Suprapubic skin (tissue), 4 donors: ENCODE measurements around the gene APLP2. TPM values are rescaled to one million over a fixed set of nuclear protein-coding genes. Genes with fewer than 3 reads are reported as not detected.
"Not testable (repeated sequence)": the region's sequence is repeated elsewhere in the genome, so short reads cannot be mapped to it uniquely, and the experiment has no call there.

Experiments
- DNase-seq, 2 donors: peaks; one replicate each; pipeline ENCODE4 v3.0.0-alpha.2; 2019; ENCODE audit warnings: low spot score in 2 of 2
- H3K27ac ChIP-seq: fragments of 200-600 bp; sonication (generic); one replicate; pipeline ENCODE4 v1.5.1; 2019
- H3K27me3 ChIP-seq: fragments of 200-600 bp; sonication (generic); one replicate; pipeline ENCODE4 v1.5.1; 2019
- H3K36me3 ChIP-seq: fragments of 200-600 bp; sonication (generic); one replicate; pipeline ENCODE4 v1.5.1; 2019
- H3K4me1 ChIP-seq: fragments of 200-600 bp; sonication (generic); one replicate; pipeline ENCODE4 v1.5.1; 2019
- H3K4me3 ChIP-seq: fragments of 200-600 bp; sonication (generic); one replicate; pipeline ENCODE4 v1.5.1; 2019; ENCODE audit warnings: mild to moderate bottlenecking
- H3K9me3 ChIP-seq: fragments of 200-600 bp; sonication (generic); one replicate; pipeline ENCODE4 v1.5.1; 2019
- EP300 ChIP-seq: sonication (generic); formaldehyde crosslinking; IDR thresholded peaks from one replicate; pipeline ENCODE4 v1.6.1; 2017; ENCODE audit warnings: antibody characterized with exemption
- POLR2A ChIP-seq, 2 donors: fragments of 450-650 bp; IDR thresholded peaks; one replicate each; pipeline ENCODE4 v1.6.1; 2017; ENCODE audit warnings: antibody characterized with exemption in 2 of 2, mild to moderate bottlenecking in 2 of 2, moderate library complexity in 2 of 2
- POLR2AphosphoS5 ChIP-seq, 3 donors: sonication (generic); formaldehyde crosslinking; IDR thresholded peaks; one replicate each; pipeline ENCODE4 v1.6.1; 2017; ENCODE audit warnings: antibody characterized with exemption in 3 of 3
- WGBS: methylation state at CpG from one replicate; pipeline ENCODE4 v1.1.5; 2018; 5-methylcytosine and 5-hydroxymethylcytosine counted together
- total RNA-seq, 4 donors: library from RNA; depleted of rRNA; stranded (reverse); fragments of >200 nt; gene quantifications; one replicate each; pipeline ENCODE4 v1.1.0, GENCODE V29; 2016
- TF ChIP-seq, protein P1 (sequence below), 2 donors: fragments of 200-600 bp in 1 of 2; fragments of 450-650 bp in 1 of 2; sonication (generic) in 1 of 2; IDR thresholded peaks; one replicate each; pipeline ENCODE4 v1.5.1; 2016 to 2019; ENCODE audit warnings: antibody characterized with exemption in 2 of 2, mild to moderate bottlenecking in 1 of 2, moderate library complexity in 1 of 2

Gene APLP2
- total RNA-seq, 4 donors from 2014 or later, result 150 to 237 (median 174) TPM

DNA sequence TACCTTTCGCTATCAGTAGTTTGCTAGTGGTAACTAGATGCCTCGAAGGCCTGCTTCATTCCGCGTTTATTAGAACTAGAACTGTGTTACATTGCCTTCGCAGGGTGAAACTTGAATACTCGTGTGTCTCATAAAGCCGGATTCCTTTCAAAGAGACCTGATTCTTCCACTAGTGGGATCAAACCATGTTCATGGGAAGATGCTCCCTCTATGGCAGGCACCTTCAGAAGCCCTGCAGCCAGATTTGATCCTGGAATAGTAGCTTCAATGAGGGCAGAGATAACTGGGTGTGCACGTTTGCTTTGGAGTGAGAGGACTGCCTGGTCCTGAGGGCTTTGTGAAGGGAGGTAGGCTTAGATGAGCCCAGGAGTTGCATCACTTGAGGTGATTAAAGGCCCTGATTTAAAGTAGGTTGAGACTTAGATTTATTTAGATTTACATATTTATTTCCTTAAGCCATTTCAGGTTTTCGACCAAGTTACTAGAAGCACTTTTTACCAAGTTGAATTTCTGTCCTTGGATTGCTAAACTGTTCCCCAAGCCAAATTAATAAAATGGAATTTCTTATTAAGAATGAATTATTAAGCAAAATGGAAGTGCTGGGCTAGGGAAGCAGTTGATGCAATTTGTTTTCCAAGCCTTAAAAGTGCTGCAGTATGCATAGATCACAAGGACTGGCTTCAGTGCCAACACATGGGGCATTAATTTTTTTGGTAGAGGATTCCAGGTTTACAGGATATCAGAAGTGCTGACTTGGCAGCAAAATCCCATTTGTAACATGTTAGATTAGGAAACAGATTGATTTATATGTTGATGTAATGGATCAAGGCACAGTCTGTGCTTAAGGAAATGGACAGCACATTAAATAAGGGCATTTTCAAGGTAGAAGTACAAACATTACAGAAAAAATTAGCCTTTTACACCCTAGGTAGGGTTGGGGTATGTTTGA, 32.9 kb downstream of the APLP2 start:
- no peak overlapping the region for H3K4me3 ChIP-seq
- TF ChIP-seq POLR2A (IDR thresholded peaks at IDR 0.05), result no peak
- TF ChIP-seq EP300, result no peak
- no peak for TF ChIP-seq POLR2AphosphoS5 (IDR thresholded peaks at IDR 0.05)
- TF ChIP-seq, protein P1, sequence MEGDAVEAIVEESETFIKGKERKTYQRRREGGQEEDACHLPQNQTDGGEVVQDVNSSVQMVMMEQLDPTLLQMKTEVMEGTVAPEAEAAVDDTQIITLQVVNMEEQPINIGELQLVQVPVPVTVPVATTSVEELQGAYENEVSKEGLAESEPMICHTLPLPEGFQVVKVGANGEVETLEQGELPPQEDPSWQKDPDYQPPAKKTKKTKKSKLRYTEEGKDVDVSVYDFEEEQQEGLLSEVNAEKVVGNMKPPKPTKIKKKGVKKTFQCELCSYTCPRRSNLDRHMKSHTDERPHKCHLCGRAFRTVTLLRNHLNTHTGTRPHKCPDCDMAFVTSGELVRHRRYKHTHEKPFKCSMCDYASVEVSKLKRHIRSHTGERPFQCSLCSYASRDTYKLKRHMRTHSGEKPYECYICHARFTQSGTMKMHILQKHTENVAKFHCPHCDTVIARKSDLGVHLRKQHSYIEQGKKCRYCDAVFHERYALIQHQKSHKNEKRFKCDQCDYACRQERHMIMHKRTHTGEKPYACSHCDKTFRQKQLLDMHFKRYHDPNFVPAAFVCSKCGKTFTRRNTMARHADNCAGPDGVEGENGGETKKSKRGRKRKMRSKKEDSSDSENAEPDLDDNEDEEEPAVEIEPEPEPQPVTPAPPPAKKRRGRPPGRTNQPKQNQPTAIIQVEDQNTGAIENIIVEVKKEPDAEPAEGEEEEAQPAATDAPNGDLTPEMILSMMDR (IDR thresholded peaks at IDR 0.05), result no peak
- H3K4me1 ChIP-seq, result peaks cover 32% of the 10 kb centered on the region
- DNase-seq, result no peak
- H3K27ac ChIP-seq, result peak overlapping the region; percentile 23
- WGBS, result 73% methylated on average over 9 of the region's 9 CpGs
- no peaks in the 10 kb centered on the region for H3K36me3 ChIP-seq
- H3K27me3 ChIP-seq, result no peaks in the 10 kb centered on the region
- no peaks in the 10 kb centered on the region for H3K9me3 ChIP-seq

DNA sequence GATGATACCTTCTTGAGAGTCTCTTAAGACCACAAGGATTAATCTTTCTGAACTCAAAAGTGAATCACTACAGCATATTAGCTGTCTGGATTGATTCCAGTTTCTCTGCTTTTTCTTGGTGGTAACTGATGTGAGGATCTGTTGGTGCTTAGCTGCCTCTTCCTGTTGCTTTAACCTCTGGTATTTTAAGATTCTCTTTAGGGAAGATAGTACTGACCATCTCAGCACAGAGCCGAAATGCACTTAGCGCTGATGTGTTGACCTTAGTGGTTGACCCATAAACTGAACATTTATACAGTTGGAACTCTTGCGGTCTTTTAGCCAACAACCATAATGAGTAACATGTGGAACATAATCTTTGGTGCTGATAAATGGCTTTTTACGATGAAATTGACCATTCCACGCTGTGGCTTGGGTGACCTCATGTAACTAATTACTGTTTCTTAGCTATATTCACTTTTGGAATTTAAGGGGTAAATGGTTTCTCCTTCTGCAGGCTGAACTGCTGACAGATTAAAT, 33.7 kb downstream of the APLP2 start:
- Histone ChIP-seq H3K27ac (peak overlapping the region; percentile 23), H3K27me3 (no peaks in the 10 kb centered on the region), H3K9me3 (no peaks in the 10 kb centered on the region), H3K4me3 (no peak overlapping the region), H3K4me1 (peaks cover 32% of the 10 kb centered on the region), H3K36me3 (no peaks in the 10 kb centered on the region)
- WGBS, result 56% methylated on average over 5 of the region's 5 CpGs
- TF ChIP-seq EP300 (no peak), POLR2A (IDR thresholded peaks at IDR 0.05) (no peak), POLR2AphosphoS5 (IDR thresholded peaks at IDR 0.05) (no peak)
- TF ChIP-seq, protein P1 (IDR thresholded peaks at IDR 0.05), result no peak
- no peak for DNase-seq

DNA sequence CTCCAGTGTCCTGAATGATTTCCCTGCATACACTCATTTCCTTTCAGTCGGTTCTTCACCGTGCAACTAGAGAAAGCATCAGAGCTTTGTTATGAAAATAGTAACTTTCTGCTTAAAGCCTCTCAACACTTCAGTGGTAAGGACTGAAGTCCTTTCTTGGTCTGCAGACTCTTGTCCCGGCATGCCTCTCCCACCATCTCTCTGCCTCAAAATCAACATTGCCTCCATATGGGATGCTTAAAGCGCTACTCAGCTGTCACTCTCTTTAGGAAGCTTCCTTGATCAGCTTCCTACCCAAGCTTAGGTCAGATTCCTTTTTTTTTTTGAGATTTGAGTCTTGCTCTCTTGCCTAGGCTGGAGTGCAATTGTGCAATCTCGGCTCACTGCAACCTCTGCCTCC, 36.7 kb downstream of the APLP2 start:
- 88% methylated on average over 5 of the region's 5 CpGs for WGBS
- Histone ChIP-seq H3K27ac (no peak overlapping the region), H3K27me3 (no peaks in the 10 kb centered on the region), H3K36me3 (peaks cover 13% of the 10 kb centered on the region), H3K9me3 (no peaks in the 10 kb centered on the region), H3K4me3 (no peak overlapping the region), H3K4me1 (peaks cover 24% of the 10 kb centered on the region)
- TF ChIP-seq POLR2A (IDR thresholded peaks at IDR 0.05) (no peak), EP300 (no peak), POLR2AphosphoS5 (IDR thresholded peaks at IDR 0.05) (no peak)
- TF ChIP-seq, protein P1 (IDR thresholded peaks at IDR 0.05), result no peak
- no peak for DNase-seq

DNA sequence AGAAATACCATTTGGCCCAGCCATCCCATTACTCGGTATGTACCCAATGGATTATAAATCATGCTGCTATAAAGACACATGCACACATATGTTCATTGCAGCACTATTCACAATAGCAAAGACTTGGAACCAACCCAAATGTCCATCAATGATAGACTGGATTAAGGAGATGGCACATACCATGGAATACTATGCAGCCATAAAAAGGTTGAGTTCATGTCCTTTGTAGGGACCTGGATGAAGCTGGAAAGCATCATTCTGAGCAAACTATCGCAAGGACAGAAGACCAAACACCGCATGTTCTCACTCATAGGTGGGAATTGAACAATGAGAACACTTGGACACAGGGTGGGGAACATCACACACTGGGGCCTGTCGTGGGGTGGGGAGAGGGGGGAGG, 39.0 kb downstream of the APLP2 start:
- H3K4me3 ChIP-seq, H3K27ac ChIP-seq, H3K9me3 ChIP-seq, H3K4me1 ChIP-seq, H3K27me3 ChIP-seq, DNase-seq: not testable (repeated sequence)
- peaks cover 33% of the 10 kb centered on the region for H3K36me3 ChIP-seq
- 93% methylated on average over 4 of the region's 4 CpGs for WGBS

DNA sequence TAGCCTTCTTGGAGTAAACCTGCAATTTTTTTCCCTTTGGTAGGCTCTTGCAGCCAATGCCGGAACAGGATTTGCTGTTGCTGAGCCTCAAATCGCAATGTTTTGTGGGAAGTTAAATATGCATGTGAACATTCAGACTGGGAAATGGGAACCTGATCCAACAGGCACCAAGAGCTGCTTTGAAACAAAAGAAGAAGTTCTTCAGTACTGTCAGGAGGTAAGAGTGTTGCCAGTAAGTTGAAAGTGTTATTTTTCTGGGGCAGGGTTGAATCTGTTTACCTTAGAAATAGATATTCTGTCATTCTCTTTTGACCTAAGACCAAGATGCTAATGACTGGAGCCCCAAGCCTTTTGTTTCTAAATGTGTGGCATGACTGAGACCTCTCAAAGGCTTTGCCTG, 39.7 kb downstream of the APLP2 start:
- no peak overlapping the region for H3K27ac ChIP-seq
- no peaks in the 10 kb centered on the region for H3K4me1 ChIP-seq
- no peaks in the 10 kb centered on the region for H3K27me3 ChIP-seq
- H3K36me3 ChIP-seq, result peaks cover 35% of the 10 kb centered on the region
- H3K4me3 ChIP-seq, result no peak overlapping the region
- no peak for DNase-seq
- WGBS, result 100% methylated on average over 2 of the region's 2 CpGs
- no peaks in the 10 kb centered on the region for H3K9me3 ChIP-seq
- no peak for TF ChIP-seq EP300
- TF ChIP-seq, protein P1 (IDR thresholded peaks at IDR 0.05), result no peak
- no peak for TF ChIP-seq POLR2A (IDR thresholded peaks at IDR 0.05)
- no peak for TF ChIP-seq POLR2AphosphoS5 (IDR thresholded peaks at IDR 0.05)
